Measurements from ENCODE around the gene CPZ. TPM values are rescaled to one million over a fixed set of nuclear protein-coding genes. Genes with fewer than 3 reads are reported as not detected.
A peak's percentile ranks its signal among the peaks of the same experiment; 100 is the strongest.

Gene CPZ
- total RNA-seq, 1 donor from 2014 or later, result 4.9 TPM

- TF ChIP-seq, protein P1, sequence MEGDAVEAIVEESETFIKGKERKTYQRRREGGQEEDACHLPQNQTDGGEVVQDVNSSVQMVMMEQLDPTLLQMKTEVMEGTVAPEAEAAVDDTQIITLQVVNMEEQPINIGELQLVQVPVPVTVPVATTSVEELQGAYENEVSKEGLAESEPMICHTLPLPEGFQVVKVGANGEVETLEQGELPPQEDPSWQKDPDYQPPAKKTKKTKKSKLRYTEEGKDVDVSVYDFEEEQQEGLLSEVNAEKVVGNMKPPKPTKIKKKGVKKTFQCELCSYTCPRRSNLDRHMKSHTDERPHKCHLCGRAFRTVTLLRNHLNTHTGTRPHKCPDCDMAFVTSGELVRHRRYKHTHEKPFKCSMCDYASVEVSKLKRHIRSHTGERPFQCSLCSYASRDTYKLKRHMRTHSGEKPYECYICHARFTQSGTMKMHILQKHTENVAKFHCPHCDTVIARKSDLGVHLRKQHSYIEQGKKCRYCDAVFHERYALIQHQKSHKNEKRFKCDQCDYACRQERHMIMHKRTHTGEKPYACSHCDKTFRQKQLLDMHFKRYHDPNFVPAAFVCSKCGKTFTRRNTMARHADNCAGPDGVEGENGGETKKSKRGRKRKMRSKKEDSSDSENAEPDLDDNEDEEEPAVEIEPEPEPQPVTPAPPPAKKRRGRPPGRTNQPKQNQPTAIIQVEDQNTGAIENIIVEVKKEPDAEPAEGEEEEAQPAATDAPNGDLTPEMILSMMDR (conservative IDR thresholded peaks at IDR 0.05), result no peak
- Mint-ChIP-seq H3K4me1 (ENCODE audit: unreplicated experiment) (peaks cover 25% of the 10 kb centered on the region), H3K27ac (no peak overlapping the region), H3K27me3 (peaks cover 39% of the 10 kb centered on the region), H3K4me3 (peak overlapping the region; percentile 22), H3K9me3 (no peaks in the 10 kb centered on the region), H3K36me3 (no peaks in the 10 kb centered on the region)
- DNase-seq (ENCODE audit: extremely low spot score, unreplicated experiment), result no peak
Observed at GRCh38 chr4:8591114-8591513, 1.5 kb upstream of the CPZ start.

GRCh38 chr4:8591626-8592365 is 769 bp upstream of the CPZ start:
- Mint-ChIP-seq H3K9me3 (no peaks in the 10 kb centered on the region), H3K27me3 (peaks cover 33% of the 10 kb centered on the region), H3K4me3 (peak overlapping the region; percentile 22), H3K36me3 (no peaks in the 10 kb centered on the region), H3K27ac (no peak overlapping the region), H3K4me1 (ENCODE audit: unreplicated experiment) (peaks cover 25% of the 10 kb centered on the region)
- TF ChIP-seq, protein P1 (conservative IDR thresholded peaks at IDR 0.05), result no peak
- no peak for DNase-seq (ENCODE audit: extremely low spot score, unreplicated experiment)

DNA sequence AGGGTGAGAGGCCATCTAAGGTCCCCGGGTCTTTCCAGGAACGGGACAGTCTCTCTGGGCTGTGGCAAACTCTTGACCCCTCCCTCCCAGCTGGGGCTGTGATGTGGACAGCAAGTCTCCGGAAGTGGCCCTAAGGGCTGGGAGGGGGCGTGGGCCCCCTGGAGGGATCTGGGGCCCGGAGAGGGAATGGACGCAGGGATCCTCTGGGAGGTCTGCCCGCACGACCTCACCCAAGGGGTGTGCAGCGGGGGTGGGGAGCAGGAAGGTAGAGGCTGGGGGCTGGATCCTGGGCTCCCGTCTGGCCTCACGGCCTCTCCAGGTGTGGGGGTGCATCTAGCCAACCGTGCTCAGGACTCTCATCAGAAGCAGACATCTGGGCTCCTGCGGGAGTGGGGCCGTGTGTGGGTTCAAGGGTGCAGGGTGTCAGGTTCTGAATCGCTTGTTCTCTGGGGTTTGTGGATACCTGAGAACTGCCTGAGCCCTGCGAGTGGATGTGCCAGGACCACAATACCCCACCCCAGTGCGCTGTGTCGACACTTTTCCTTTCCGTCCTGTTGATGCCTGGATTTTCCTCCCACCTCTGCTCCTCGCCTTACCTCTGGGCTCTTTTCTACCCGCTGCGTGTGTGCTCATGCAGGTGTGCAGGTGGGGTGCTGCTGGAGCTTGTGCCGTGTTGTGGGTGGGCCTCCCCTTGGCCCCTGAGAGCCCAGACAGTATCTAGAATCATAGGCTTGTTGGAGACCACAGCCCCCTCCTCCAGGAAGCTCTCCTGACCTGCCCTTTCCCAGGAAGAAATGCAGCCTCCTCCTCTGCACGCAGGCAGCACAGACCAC is 915 bp downstream of the CPZ start:
- Mint-ChIP-seq H3K27ac (no peak overlapping the region), H3K9me3 (no peaks in the 10 kb centered on the region), H3K4me1 (ENCODE audit: unreplicated experiment) (peaks cover 25% of the 10 kb centered on the region), H3K4me3 (peak overlapping the region; percentile 85), H3K27me3 (peaks cover 33% of the 10 kb centered on the region), H3K36me3 (no peaks in the 10 kb centered on the region)
- TF ChIP-seq, protein P1 (conservative IDR thresholded peaks at IDR 0.05), result no peak
- no peak for DNase-seq (ENCODE audit: extremely low spot score, unreplicated experiment)

GRCh38 chr4:8594097-8595038 is 1.8 kb downstream of the CPZ start:
- Mint-ChIP-seq H3K36me3 (no peaks in the 10 kb centered on the region), H3K4me3 (peak overlapping the region; percentile 85), H3K4me1 (ENCODE audit: unreplicated experiment) (peaks cover 25% of the 10 kb centered on the region), H3K9me3 (no peaks in the 10 kb centered on the region), H3K27ac (no peak overlapping the region), H3K27me3 (peaks cover 33% of the 10 kb centered on the region)
- TF ChIP-seq, protein P1 (conservative IDR thresholded peaks at IDR 0.05), result peak; percentile 84
- DNase-seq (ENCODE audit: extremely low spot score, unreplicated experiment), result no peak
